Measurements from ENCODE around the gene FAM124B.

The FAM124B gene

GRCh38 chr2:224333726-224334482 lies 68.0 kb downstream of the FAM124B start:
- no peak for DNase-seq

- no peak for DNase-seq
These were observed 70.2 kb downstream of the FAM124B start for GRCh38 chr2:224331698-224332097.

- DNase-seq, result no peak
These were observed 73.1 kb downstream of the FAM124B start for GRCh38 chr2:224328798-224329197.
